Natural killer cell (primary cell): ENCODE data around the gene ERCC2. TPM values are rescaled to one million over a fixed set of nuclear protein-coding genes. Genes with fewer than 3 reads are reported as not detected.

Source experiments
- ATAC-seq, 3 donors: fragments of 150-1000 bp in 2 of 3; fragments of 200-7000 bp in 1 of 3; cut with Tn5 transposase; 1 replicate in 1 of 3; 2 replicates in 2 of 3; pipeline ENCODE4 v1.10.0; 2021; ENCODE audit warnings: mild to moderate bottlenecking in 2 of 3, moderate library complexity in 2 of 3
- DNase-seq, 2 donors: peaks; one replicate each; pipeline versions ENCODE4 v3.0.0 to v3.0.0-alpha.2; 2013 to 2021; ENCODE audit warnings: mixed read lengths in 1 of 2
- H3K27ac ChIP-seq: one replicate; pipeline ENCODE4 v1.5.1; 2013; ENCODE audit warnings: mild to moderate bottlenecking, low read length
- H3K27me3 ChIP-seq: one replicate; pipeline ENCODE4 v1.6.1; 2013; ENCODE audit warnings: low read length; ENCODE audit not compliant: control insufficient read depth, insufficient read depth
- H3K36me3 ChIP-seq: one replicate; pipeline ENCODE4 v1.6.1; 2013; ENCODE audit warnings: low read length; ENCODE audit not compliant: control insufficient read depth, insufficient read depth
- H3K4me1 ChIP-seq: one replicate; pipeline ENCODE4 v1.6.1; 2013; ENCODE audit warnings: low read length; ENCODE audit not compliant: control insufficient read depth, insufficient read depth
- H3K4me3 ChIP-seq: one replicate; pipeline ENCODE4 v1.5.1; 2013; ENCODE audit warnings: low read length
- H3K9me3 ChIP-seq: one replicate; pipeline ENCODE4 v1.6.1; 2013; ENCODE audit warnings: low read length; ENCODE audit not compliant: control insufficient read depth, insufficient read depth
- H3K27ac Mint-ChIP-seq, 2 donors: one replicate each; pipeline ENCODE4 v1.8.0; 2022; ENCODE audit warnings: mild to moderate bottlenecking in 2 of 2, mixed read lengths in 2 of 2, moderate library complexity in 1 of 2
- H3K27me3 Mint-ChIP-seq, 2 donors: one replicate each; pipeline ENCODE4 v1.8.0; 2022; ENCODE audit warnings: low read depth in 2 of 2, mixed read lengths in 2 of 2
- H3K36me3 Mint-ChIP-seq: one replicate; pipeline ENCODE4 v1.8.0; 2022; ENCODE audit warnings: mixed read lengths
- H3K4me1 Mint-ChIP-seq, 2 donors: one replicate each; pipeline ENCODE4 v1.8.0; 2022; ENCODE audit warnings: mixed read lengths in 2 of 2
- H3K4me3 Mint-ChIP-seq: one replicate; pipeline ENCODE4 v1.8.0; 2022; ENCODE audit warnings: mild to moderate bottlenecking, moderate library complexity, mixed read lengths
- H3K9me3 Mint-ChIP-seq, 2 donors: one replicate each; pipeline ENCODE4 v1.8.0; 2022; ENCODE audit warnings: mixed read lengths in 2 of 2
- CTCF ChIP-seq: fragments of 200-600 bp; IDR thresholded peaks from one replicate; pipeline ENCODE4 v1.8.0; 2022; ENCODE audit warnings: antibody characterized with exemption
- WGBS: methylation state at CpG from one replicate; pipeline ENCODE4 v1.1.7; 2013; ENCODE audit warnings: missing lambda C conversion rate; ENCODE audit not compliant: insufficient coverage; 5-methylcytosine and 5-hydroxymethylcytosine counted together
- intact Hi-C: fragments of 100-400 bp; cut with micrococcal nuclease; formaldehyde crosslinking; loops from one replicate; pipeline ENCODE4 v1.14.2; 2022
- total RNA-seq, 4 donors: library from RNA; stranded (reverse); fragments of 120-200 nt in 1 of 4; gene quantifications; one replicate each; pipeline versions ENCODE4 v1.2.3 to v1.2.4, GENCODE V29; 2013 to 2022

The ERCC2 gene
- total RNA-seq, 3 donors from 2014 or later (not counting 1 experiment from before 2014, with no cell fraction given), result 13.4 to 22.3 (median 14.9) TPM

GRCh38 chr19:45349430-45349941, 20.9 kb downstream of the ERCC2 start:
- TF ChIP-seq CTCF, result no peak
- Histone ChIP-seq H3K36me3 (peaks cover 11% of the 10 kb centered on the region), H3K4me3 (no peak overlapping the region), H3K4me1 (no peaks in the 10 kb centered on the region), H3K9me3 (no peaks in the 10 kb centered on the region), H3K27ac (no peak overlapping the region), H3K27me3 (peaks cover 3% of the 10 kb centered on the region)
- intact Hi-C loops, result no loop called here
- Mint-ChIP-seq H3K4me3 (no peak overlapping the region), H3K27ac (no peak overlapping the region), H3K27me3 (peaks cover 0 to 2% of the 10 kb centered on the region in 2 donors), H3K36me3 (no peaks in the 10 kb centered on the region), H3K4me1 (peaks cover 0 to 3% of the 10 kb centered on the region in 2 donors), H3K9me3 (no peaks in the 10 kb centered on the region)
- DNase-seq (no peak), ATAC-seq (no peak)
- 94% methylated on average over 17 of the region's 17 CpGs for WGBS

GRCh38 chr19:45349126-45349415, 21.3 kb downstream of the ERCC2 start:
- 72% methylated on average over 3 of the region's 3 CpGs for WGBS
- Histone ChIP-seq H3K4me3 (no peak overlapping the region), H3K9me3 (no peaks in the 10 kb centered on the region), H3K27ac (no peak overlapping the region), H3K27me3 (peaks cover 3% of the 10 kb centered on the region), H3K4me1 (no peaks in the 10 kb centered on the region), H3K36me3 (peaks cover 11% of the 10 kb centered on the region)
- Mint-ChIP-seq H3K9me3 (no peaks in the 10 kb centered on the region), H3K4me3 (no peak overlapping the region), H3K4me1 (no peaks in the 10 kb centered on the region), H3K36me3 (no peaks in the 10 kb centered on the region), H3K27ac (no peak overlapping the region), H3K27me3 (peaks cover 0 to 5% of the 10 kb centered on the region in 2 donors)
- intact Hi-C loops, result no loop called here
- TF ChIP-seq CTCF, result no peak
- DNase-seq (no peak), ATAC-seq (no peak)

GRCh38 chr19:45348367-45349125, 21.8 kb downstream of the ERCC2 start:
- peaks cover 3% of the 10 kb centered on the region for H3K27me3 ChIP-seq
- Mint-ChIP-seq H3K27ac (no peak overlapping the region), H3K4me1 (no peaks in the 10 kb centered on the region), H3K27me3 (peaks cover 0 to 5% of the 10 kb centered on the region in 2 donors), H3K4me3 (no peak overlapping the region), H3K36me3 (no peaks in the 10 kb centered on the region), H3K9me3 (no peaks in the 10 kb centered on the region)
- no peak for ATAC-seq
- WGBS, result 83% methylated on average over 23 of the region's 23 CpGs
- no peak for DNase-seq
- no peak overlapping the region for H3K4me3 ChIP-seq
- TF ChIP-seq CTCF, result no peak
- H3K36me3 ChIP-seq, result peaks cover 11% of the 10 kb centered on the region
- no peaks in the 10 kb centered on the region for H3K9me3 ChIP-seq
- no peaks in the 10 kb centered on the region for H3K4me1 ChIP-seq
- intact Hi-C loops, result no loop called here
- no peak overlapping the region for H3K27ac ChIP-seq
